Sigmoid colon (tissue), 7 donors: ENCODE measurements around the gene LRRFIP1. TPM values are rescaled to one million over a fixed set of nuclear protein-coding genes. Genes with fewer than 3 reads are reported as not detected.

Experiments used
- DNase-seq: peaks from one replicate; pipeline ENCODE4 v3.0.0-alpha.2; 2019
- H3K27ac ChIP-seq, 4 donors: fragments of 200-600 bp; sonication (generic); one replicate each; pipeline ENCODE4 v1.5.1; 2016 to 2019; ENCODE audit warnings: mild to moderate bottlenecking in 1 of 4
- H3K27me3 ChIP-seq, 3 donors: fragments of 200-600 bp; sonication (generic); one replicate each; pipeline ENCODE4 v1.5.1; 2019; ENCODE audit warnings: mild to moderate bottlenecking in 1 of 3
- H3K36me3 ChIP-seq, 4 donors: fragments of 200-600 bp; sonication (generic); one replicate each; pipeline ENCODE4 v1.5.1; 2016 to 2019
- H3K4me1 ChIP-seq, 4 donors: fragments of 200-600 bp; sonication (generic); one replicate each; pipeline ENCODE4 v1.5.1; 2017 to 2019
- H3K4me3 ChIP-seq, 4 donors: fragments of 200-600 bp; sonication (generic); one replicate each; pipeline ENCODE4 v1.5.1; 2017 to 2019; ENCODE audit warnings: mild to moderate bottlenecking in 2 of 4, moderate library complexity in 1 of 4
- H3K9me3 ChIP-seq, 4 donors: fragments of 200-600 bp in 3 of 4; sonication (generic) in 3 of 4; one replicate each; pipeline versions ENCODE4 v1.5.1 to v1.6.1; 2013 to 2019
- CTCF ChIP-seq, 4 experiments: fragments of 450-650 bp in 3 of 4; fragments of 200-600 bp in 1 of 4; IDR thresholded peaks; one replicate each; pipeline ENCODE4 v1.5.1; 2016 to 2019; ENCODE audit warnings: antibody characterized with exemption in 4 of 4, mild to moderate bottlenecking in 3 of 4, moderate library complexity in 2 of 4
- EP300 ChIP-seq, 4 donors: sonication (generic); formaldehyde crosslinking; IDR thresholded peaks; one replicate each; pipeline ENCODE4 v1.6.1; 2017; ENCODE audit warnings: antibody characterized with exemption in 4 of 4
- POLR2A ChIP-seq, 2 donors: fragments of 450-650 bp; IDR thresholded peaks; one replicate each; pipeline ENCODE4 v1.6.1; 2016; ENCODE audit warnings: antibody characterized with exemption in 2 of 2, mild to moderate bottlenecking in 2 of 2, moderate library complexity in 2 of 2
- POLR2AphosphoS5 ChIP-seq, 4 donors: sonication (generic); formaldehyde crosslinking; IDR thresholded peaks; one replicate each; pipeline ENCODE4 v1.6.1; 2017; ENCODE audit warnings: antibody characterized with exemption in 4 of 4
- WGBS, 2 donors: extraction: QIAGEN DNeasy Blood & Tissue Kit; methylation state at CpG; one replicate each; pipeline ENCODE4 v1.1.7; 2013; 5-methylcytosine and 5-hydroxymethylcytosine counted together
- intact Hi-C: fragments of 100-400 bp; cut with DNase I; formaldehyde crosslinking; loops from one replicate; pipeline ENCODE4 v1.15.1; 2023
- polyA plus RNA-seq, 3 donors: library from polyadenylated mRNA; stranded (reverse); fragments of 200-250 nt; gene quantifications; one replicate each; pipeline ENCODE4 v1.2.3, GENCODE V29; 2013
- total RNA-seq, 4 donors: library from RNA; depleted of rRNA; stranded (reverse); fragments of >200 nt; gene quantifications; one replicate each; pipeline ENCODE4 v1.1.0, GENCODE V29; 2016
- donor health status: healthy with polysubstance abuse.
- donor health status: Bipolar disorder and iron deficiency.
- donor health status: healthy.

LRRFIP1 gene
- total and polyA plus RNA-seq, 7 donors: 42.0 to 185 (median 112) TPM

GRCh38 chr2:237625777-237626176, 1.6 kb upstream of the LRRFIP1 start:
- DNase-seq: no peak
- intact Hi-C loops: loop anchor here (2.0 kb wide), 1 partner anchor 119 kb away; no protein-coding TSS in a partner anchor
- Histone ChIP-seq H3K27me3 (no peaks in the 10 kb centered on the region), H3K36me3 (no peaks in the 10 kb centered on the region), H3K9me3 (no peaks in the 10 kb centered on the region), H3K4me1 (peaks cover 0 to 36% (median 21%) of the 10 kb centered on the region in 4 donors), H3K27ac (peak overlapping the region in 3 of 4 donors; percentile 75 to 87 (median 80)), H3K4me3 (no peak overlapping the region)
- no peak for TF ChIP-seq CTCF (IDR thresholded peaks at IDR 0.05)
- TF ChIP-seq EP300 (IDR thresholded peaks at IDR 0.05): no peak
- TF ChIP-seq POLR2AphosphoS5 (IDR thresholded peaks at IDR 0.05): no peak
- TF ChIP-seq POLR2A (IDR thresholded peaks at IDR 0.05): no peak
- WGBS, 2 donors: 36 to 69% methylated on average over 6 of the region's 6 CpGs

GRCh38 chr2:237626813-237627440, 460 bp upstream of the LRRFIP1 start:
- peak overlapping the region; percentile 75 to 87 (median 78) for H3K27ac ChIP-seq
- no peaks in the 10 kb centered on the region for H3K36me3 ChIP-seq
- TF ChIP-seq POLR2AphosphoS5 (IDR thresholded peaks at IDR 0.05) (no peak), POLR2A (IDR thresholded peaks at IDR 0.05) (no peak), CTCF (IDR thresholded peaks at IDR 0.05) (no peak), EP300 (IDR thresholded peaks at IDR 0.05) (no peak)
- intact Hi-C loops: loop anchor here (2.0 kb wide), 1 partner anchor 118 kb away; no protein-coding TSS in a partner anchor
- H3K4me1 ChIP-seq: peaks cover 0 to 48% (median 24%) of the 10 kb centered on the region in 4 donors
- H3K4me3 ChIP-seq: peak overlapping the region; percentile 30 to 93 (median 64)
- H3K27me3 ChIP-seq: no peaks in the 10 kb centered on the region
- DNase-seq: no peak
- 11 to 23% methylated on average over 54 of the region's 54 CpGs for WGBS, 2 donors
- no peaks in the 10 kb centered on the region for H3K9me3 ChIP-seq

- TF ChIP-seq CTCF (IDR thresholded peaks at IDR 0.05) (no peak), POLR2AphosphoS5 (IDR thresholded peaks at IDR 0.05) (no peak), POLR2A (IDR thresholded peaks at IDR 0.05) (no peak), EP300 (IDR thresholded peaks at IDR 0.05) (no peak)
- 62 to 74% methylated on average over 14 of the region's 14 CpGs for WGBS, 2 donors
- DNase-seq: no peak
- H3K4me1 ChIP-seq: peaks cover 2 to 64% (median 31%) of the 10 kb centered on the region in 4 donors
- peak overlapping the region; percentile 40 to 93 (median 64) for H3K4me3 ChIP-seq
- H3K9me3 ChIP-seq: no peaks in the 10 kb centered on the region
- H3K36me3 ChIP-seq: no peaks in the 10 kb centered on the region
- peak overlapping the region; percentile 75 to 87 (median 78) for H3K27ac ChIP-seq
- intact Hi-C loops: loop anchor here (2.0 kb wide), 1 partner anchor 34 kb away; no protein-coding TSS in a partner anchor
- no peaks in the 10 kb centered on the region for H3K27me3 ChIP-seq
Measured at GRCh38 chr2:237628247-237629187, 1.1 kb downstream of the LRRFIP1 start.

- peak overlapping the region in 2 of 4 donors; percentile 80 to 87 for H3K27ac ChIP-seq
- H3K4me1 ChIP-seq: peaks cover 2 to 66% (median 32%) of the 10 kb centered on the region in 4 donors
- peaks cover 0 to under 1% (median 0%) of the 10 kb centered on the region in 4 donors for H3K9me3 ChIP-seq
- no peaks in the 10 kb centered on the region for H3K36me3 ChIP-seq
- H3K27me3 ChIP-seq: no peaks in the 10 kb centered on the region
- WGBS, 2 donors: 92 to 93% methylated on average over 1 of the region's 1 CpG
- H3K4me3 ChIP-seq: peak overlapping the region in 1 of 4 donors; percentile 93
- no peak for DNase-seq
- no peak for TF ChIP-seq POLR2AphosphoS5 (IDR thresholded peaks at IDR 0.05)
- no peak for TF ChIP-seq POLR2A (IDR thresholded peaks at IDR 0.05)
- TF ChIP-seq CTCF (IDR thresholded peaks at IDR 0.05): no peak
- TF ChIP-seq EP300 (IDR thresholded peaks at IDR 0.05): no peak
- intact Hi-C loops: loop anchor here (2.0 kb wide), 1 partner anchor 34 kb away; no protein-coding TSS in a partner anchor
Measured at GRCh38 chr2:237629188-237629534, 1.8 kb downstream of the LRRFIP1 start.
